Activated CD4-positive, alpha-beta T cell treated with anti-CD3 and anti-CD28 coated beads, Interleukin-10, Interleukin-2, amounts not matched to agents 100 ng/mL and 50 ng/mL, durations not matched to agents 16 hours and 8 hours (primary cell): ENCODE measurements around the gene DRG2.

Source experiments
- DNase-seq: peaks from one replicate; pipeline ENCODE4 v3.0.0-alpha.2; 2020

The DRG2 gene

DNA sequence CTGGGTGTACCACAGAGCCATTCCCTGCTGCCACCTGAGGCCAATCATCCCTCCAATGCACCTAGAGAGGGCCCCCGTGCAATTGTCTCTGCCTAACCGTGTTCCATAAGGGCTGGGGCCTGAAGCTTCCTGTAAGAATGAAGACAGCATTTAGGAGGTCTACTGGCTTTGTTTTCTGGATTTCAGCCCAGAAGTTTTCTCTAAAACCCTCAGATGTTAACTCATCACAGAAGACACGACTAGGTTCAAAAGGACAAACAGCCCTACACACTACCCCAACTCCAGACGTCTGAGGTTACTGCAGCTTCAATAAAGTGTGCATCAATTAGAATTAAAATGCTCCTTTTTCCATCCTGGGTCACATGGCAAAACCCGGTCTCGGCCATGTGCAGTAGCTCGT, 10.8 kb upstream of the DRG2 start:
- DNase-seq: no peak

DNA sequence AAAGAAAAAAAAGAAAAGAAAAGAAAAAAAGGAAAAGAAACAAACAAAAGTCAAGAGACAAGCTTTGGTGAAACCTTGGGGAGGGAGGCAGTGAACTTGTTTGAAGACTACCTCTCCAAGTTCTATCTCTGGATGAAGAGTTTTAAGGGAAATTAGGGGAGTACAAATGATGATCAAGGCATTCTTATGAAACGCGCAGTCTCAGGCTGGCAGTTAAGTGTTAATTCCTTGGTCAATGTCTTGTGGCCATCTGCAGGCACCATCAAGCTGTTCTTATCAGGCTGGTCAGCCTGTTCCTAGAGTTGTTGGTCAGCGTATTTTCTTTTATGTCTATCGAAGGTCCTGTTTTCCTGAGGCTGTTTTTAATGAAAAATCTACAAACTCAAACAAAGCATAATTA, 8.2 kb upstream of the DRG2 start:
- DNase-seq: no peak

DNA sequence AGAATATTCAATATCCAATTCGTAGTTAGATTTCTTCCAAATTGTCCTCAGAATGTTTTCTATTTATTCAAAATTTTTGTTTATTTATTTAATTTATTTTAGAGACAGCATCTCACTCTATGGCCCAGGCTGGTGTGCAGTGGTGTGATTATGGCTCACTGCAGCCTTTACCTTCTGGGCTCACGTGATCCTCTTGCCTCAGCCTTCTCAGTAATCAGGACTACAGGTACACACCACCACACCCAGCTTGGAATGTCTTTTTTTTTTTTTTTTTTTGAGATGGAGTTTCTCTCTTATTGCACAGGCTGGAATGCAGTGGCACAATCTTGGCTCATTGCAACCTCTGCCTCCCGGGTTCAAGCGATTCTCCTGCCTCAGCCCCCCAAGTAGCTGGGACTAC, 3.5 kb upstream of the DRG2 start:
- no peak for DNase-seq

DNA sequence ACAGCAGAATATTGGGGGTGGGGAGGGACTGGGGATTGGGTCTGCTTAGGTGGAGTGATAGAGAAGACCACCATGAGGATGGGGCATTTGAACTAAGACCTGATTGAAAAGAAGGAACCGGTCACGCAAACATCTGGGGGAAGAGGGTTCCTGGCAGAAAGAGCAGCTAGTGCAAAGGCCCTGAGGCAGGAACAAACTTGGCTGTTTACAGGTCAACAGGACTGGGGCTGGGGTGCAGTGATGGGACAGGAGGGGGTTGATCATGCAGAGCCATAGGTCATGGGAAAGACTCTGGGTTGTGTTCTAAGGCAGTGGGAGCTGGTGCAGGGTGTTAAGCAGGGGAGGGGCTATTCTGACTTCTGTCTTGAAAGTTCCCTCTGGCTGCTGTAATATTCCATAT, 1.9 kb downstream of the DRG2 start:
- DNase-seq: no peak

DNA sequence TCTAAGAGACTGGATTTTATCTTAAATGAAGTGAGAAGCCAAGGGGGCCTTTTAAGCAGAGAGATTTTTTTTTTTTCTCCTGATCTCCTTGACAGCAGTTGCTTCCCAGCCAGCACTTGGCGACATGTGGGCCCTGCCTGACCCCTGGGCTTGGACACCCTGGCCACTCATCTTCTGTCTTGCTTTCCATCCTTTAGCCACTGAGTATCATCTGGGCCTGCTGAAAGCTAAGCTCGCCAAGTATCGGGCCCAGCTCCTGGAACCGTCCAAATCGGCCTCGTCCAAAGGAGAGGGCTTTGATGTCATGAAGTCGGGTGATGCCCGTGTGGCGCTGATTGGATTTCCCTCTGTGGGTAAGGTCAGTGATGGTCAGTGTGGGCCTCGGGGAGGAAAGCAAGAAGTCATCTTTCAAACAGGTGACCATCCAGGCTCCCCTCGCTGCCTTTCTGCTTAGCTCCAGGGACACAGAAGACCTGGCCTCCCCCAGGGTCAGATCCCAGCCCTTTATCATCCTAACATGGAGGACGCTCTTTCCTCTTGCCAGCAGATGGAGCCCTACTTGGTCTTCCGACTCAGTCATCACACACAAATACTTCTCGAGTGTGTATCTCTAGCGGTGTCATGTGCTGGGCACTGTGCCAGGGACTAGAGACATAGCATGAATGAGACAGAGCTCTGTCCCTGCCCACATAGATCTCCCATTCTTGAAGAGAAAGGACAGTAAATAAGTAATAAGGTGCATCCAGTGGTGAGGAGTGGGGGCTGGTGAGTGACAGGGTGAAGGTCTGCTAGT, 6.1 kb downstream of the DRG2 start:
- no peak for DNase-seq

DNA sequence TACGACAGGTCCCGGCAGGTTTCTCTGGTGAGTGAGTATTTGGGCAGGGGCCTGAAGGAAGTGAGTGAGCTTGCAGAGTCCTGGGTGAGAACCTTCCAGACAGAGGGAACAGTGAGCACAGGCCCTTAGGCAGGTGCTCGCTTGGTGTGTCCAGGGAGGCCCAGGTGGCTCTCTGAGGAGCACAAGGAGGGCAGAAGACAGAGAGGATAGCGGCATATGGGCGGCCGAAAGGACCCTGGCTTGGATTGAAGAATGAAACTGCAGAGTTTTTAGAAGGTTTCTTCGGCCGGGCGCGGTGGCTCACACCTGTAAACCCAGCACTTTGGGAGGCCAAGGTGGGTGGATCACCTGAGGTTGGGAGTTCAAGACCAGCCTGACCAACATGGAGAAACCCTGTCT, 6.7 kb downstream of the DRG2 start:
- no peak for DNase-seq

DNA sequence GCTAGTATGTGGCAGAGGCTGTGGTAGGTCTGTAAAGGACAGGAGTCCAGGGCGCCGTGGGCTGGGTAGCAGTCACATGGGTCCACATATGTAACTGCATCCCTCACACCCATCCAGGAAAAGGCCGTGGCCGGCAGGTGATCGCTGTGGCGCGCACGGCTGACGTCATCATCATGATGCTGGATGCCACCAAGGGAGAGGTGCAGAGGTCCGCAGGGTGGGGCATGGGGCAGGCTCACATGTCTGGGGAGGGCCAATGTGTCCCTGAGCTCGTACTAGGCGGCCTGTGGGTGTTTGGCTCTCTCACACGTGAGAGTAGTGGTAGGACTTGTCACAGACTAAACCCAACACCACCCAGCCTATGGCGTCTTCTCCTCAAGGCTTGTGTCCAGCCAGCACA, 11.8 kb downstream of the DRG2 start:
- DNase-seq: no peak

DNA sequence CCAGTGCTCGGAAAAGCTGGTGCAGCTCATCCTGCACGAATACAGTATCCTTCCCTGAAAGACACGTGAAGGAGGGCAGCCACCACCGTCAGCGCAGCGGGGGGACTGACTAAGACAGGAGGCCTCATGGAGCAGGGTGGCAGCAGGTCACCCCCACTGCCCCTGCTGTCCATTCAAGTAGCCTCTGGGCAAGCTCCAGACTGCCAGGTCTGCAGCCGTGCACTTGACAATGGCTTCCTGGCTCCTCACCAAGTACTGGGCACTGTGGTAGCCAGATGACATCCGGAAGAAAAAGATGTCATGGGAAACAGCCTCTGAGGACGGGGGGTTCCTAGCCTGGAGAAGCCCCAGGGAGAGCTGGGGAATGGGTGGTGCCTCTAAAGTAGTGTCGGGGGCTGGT, 12.9 kb downstream of the DRG2 start:
- no peak for DNase-seq

DNA sequence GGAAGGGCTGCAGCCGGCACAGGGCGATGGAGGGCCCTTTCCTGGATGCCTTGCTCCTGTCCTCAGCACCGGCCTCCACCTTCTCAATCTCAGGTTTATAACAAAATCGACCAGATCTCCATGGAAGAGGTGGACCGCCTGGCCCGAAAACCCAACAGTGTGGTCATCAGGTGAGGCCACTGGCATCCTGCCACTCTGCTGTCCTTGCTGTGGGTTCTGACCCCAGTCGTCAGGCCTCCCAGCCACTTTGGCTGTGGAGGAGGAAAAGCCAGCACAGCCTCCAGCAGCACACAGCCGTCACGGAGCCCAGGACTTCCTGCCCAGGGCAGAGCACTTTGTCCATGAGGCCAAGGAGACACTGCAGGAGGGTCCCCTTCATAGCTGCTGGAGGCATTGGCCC, 14.1 kb downstream of the DRG2 start:
- no peak for DNase-seq

DNA sequence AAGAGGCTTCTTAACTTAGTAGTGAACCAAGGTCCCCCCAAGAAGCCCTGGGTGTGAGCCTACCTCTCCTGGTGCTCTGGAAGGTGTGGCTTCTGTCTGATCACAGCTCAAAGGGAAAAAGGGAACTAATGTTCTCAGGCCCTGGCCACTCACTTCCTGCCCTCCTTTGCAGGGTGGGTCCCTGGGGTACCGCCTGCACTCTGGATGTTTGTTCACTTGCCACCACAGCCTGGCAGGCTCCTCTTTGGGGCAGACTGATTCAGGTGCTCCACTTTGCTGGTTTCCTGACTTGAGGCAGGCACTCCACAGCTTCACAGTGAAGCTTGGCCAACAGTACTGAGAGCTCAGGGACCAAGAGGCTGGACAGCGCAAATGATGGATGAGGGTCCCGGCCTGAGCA, 14.9 kb downstream of the DRG2 start:
- DNase-seq: no peak

DNA sequence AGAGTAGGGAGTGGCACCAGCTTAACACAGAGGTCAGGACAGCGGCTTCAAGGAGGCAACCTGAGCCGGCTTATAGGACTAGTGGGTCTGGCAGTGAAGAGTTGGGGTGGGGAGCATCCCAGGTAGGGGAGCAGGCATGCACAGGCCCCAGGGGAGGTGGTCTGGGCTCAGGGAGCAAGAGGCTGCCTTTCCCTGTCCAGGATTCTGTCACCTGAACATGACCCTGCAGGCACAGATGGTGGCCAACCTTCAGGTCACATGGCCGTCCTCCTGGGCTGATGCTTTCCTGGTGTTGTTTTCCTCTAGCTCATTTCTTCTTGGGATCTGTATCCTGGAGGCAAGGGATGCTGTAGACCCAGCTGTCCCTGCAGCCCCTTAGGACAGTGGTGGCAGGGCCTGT, 17.3 kb downstream of the DRG2 start:
- DNase-seq: no peak

DNA sequence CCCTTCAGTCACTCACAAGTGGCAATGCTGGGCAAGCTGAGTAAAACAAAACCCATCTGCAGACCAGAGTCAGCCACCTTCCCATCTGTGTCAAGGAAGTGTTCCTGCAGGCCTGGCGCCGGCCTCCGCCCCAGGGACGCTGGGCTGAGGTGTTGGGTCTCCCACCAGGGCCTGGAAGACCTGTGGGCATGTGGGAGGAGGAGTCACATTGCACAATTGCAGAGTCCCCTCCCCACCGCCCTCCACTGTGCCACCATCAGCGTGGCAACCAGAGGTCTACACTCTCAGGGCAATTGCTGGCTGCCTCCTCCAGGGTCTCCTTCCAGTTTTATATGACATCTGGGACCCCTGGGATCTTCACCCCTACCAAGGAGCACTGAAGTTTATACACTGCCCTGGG, 17.8 kb downstream of the DRG2 start:
- DNase-seq: no peak

DNA sequence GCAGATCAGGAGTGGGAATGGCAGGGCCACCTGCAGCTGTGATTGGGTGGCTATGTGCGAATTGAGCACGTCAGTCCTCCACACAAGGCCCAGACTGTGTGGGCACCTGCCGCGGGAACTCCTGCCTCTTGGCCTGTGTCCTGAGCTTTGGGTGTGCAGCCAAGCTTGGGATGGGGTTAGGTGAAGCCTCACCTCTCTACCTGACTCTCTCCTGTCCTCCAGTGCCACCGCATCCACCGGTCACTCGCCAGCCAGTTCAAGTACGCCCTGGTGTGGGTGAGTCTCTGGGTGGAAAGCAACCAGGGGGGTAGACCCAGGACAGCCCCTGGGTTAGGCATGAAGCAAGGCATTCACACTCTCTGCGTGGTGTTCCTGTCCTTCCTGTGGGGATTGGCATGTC, 18.5 kb downstream of the DRG2 start:
- no peak for DNase-seq

DNA sequence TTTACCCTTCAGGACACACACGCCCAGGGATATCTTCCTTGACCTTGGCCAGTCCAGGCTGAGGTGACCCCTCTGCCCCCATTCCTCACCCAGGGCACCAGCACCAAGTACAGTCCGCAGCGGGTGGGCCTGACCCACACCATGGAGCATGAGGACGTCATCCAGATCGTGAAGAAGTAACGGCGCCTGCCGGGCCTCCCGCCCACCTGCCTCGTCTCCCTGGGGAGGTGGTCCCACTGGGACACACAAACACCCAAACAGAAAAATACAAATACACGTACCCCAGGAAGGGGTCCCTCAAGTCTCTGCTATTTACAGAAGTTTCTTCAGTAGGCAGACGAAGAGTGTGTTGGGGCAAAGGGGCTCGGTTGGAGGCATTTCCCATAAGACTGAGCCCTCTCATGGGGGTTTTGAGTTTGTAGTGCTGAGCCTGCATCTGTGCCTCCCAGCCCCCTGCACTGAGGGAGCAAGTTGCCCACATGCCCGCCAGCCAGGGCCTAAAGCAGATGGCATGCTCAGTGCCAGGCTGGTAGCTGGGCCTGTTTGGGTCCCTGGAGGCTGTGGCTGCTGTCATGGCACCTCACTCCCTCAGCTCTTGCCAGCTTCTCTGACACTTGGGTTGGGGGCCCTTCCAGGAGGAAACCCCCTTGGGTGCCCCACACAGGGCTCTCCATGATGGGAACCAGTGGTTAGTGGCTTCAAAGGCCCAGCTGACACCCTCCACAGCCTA, 19.5 kb downstream of the DRG2 start:
- no peak for DNase-seq

DNA sequence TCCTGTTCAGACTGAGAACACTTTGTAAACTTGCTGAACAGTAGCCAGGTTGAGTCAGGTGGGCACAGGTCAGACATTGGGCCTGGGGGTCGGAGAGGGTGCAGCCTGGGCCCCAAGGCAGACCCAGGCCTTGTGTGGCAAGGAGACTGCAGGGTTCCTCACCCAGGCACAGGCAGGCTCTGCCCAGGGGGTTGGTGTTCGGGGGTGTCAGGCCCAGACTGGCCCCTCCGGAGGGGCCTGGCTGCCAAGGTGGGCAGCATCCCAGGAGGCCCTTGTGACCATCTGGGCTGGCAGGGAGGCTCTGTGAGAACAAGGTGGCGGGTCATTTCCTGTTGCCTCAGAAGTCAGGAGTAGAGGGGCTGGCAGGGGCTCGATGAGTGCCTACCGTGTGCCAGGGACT, 20.2 kb downstream of the DRG2 start:
- no peak for DNase-seq

DNA sequence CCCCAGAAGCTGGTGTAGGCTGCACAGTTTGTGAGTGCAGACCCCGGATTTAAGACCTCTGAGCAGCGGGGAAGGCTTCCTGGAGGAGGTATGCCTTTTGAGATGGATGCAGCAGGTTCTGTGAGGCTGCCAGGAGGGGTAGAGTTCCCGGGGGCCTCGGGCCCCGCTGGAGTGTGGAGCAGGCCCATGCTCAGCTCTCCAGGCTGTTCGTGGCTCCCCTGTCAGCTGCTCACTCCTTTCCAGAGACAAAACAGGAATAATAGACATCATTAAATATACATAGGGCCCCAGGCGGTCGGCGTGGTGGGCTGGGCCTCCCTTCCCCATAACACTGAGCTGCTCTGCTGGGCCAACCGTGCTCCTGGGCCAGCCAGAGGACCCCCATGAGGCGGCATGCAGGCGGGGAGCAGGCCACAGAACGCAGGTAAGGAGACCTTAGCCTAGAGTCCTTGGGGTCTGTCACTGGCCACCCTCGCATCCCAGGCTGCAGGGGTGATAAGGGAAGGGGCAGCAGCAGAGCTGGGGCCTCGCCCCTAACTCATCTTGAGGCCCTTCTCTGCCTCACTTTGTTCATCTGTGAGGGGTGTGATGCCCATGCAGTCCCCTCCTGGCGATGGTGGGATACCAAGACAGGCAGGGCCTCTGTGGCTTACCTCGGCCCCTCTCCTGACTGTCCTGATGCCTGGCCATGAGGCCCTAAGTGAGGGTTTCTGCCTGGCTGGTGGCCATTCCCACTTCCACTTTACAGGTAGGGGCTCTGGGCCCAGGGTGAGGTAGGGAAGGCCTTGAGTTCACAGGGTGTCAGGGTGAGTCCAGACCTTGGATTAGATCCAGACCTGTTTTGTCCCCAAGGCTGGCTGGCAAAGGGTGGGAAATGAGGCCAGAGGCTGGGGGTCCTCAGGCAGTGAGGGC, 20.9 kb downstream of the DRG2 start, which contains the start of gene MYO15A:
MYO15A (plus strand) TSS at position 356 of the 912 bp plus-strand sequence. CDS start 10,045 bp downstream, outside the sequence.
- DNase-seq: no peak

DNA sequence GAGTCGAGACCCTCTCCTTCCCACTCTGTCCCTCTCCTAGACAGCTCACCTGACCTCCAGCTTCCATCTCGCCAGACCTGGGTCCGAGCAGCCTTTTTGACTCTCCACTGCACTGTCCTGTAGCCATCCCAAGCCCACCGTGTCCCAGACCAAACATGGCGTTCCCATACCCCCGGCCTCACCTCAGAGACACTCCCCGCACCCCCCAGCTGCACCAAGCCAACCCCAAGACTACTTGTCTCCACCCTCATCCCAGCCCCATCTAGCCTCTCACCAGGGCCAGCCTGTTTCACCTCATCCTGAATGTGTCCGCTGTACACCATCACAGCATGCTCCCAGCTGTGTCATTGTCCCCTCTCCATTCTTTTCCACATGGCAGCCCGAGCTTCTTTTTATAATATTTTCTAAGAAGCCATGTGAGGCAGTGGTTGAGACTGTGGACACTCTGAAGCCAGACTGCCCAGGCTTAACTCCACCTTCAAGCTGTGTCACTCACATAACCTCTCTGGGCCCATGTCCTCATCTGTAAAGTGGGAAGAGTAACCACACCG, 22.3 kb downstream of the DRG2 start:
- DNase-seq: no peak

DNA sequence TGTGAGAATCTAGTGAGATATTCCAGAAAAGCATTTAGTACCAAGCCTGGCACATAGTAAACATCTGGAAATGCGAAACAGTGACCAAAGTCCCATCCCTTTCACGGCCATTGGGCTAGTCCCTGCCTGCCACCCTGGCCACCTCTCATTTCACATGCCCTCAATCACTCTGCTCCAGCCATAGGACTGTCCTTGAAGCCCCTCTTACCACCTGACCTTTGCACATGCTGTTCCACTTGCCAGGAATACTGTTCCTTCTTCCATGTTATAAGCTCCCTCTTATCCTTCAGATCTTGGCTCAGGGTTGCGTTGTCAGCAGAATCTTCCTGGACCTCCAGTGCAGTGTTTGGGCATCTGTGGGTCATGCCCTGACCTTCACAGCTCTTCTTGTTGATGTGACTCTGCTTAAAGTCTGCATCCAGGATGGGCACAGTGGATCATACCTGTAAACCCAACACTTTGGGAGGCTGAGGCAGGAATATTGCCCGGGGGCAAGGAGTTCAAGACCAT, 22.9 kb downstream of the DRG2 start:
- DNase-seq: no peak

DNA sequence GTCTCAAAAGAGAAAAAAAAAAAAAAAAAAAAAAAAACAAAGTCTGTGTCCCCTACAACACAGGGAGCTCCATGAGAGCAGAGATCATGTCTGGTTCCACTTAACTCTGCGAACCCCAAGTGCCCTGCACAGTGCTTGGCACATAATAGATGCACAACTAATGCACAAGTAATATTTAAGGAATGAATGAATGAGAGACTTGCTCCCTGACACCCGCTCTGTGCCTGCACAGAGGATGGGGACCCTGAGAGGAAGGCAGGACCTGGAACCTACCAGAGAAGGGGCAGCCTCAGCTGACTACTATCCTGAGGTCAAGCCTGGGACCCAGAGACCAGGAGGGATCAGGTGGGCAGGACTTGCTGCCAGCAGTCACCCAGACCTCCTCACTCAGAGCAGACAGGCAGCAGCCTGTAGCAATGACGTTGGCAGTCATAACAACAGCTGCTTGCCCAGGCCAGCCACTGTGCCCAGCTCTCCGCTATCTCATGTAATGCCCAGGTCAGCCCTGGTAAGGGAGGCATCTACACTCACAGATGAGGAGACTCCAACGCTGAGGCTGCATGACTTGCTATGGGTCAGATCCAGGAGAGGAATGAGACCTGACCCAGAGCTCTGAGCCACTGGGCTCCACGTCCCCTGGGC, 23.7 kb downstream of the DRG2 start:
- no peak for DNase-seq

DNA sequence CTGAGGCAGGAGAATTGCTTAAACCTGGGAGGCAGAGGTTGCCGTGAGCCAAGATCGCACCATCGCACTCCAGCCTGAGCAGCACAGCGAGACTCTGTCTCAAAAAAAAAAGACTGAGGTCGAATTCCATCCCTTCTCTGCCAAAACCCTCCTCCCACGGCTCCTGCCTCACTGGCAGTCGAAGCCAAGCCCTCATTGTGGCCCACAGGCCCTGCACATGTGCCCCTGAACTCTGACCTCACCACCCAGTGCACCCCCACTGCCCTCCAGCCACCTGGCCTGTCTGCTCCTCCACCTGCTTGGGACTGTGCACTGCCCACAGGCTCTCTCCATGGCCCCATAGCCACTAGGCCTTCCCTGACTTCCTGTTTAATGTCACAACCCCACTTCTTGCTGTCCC, 27.8 kb downstream of the DRG2 start:
- no peak for DNase-seq

DNA sequence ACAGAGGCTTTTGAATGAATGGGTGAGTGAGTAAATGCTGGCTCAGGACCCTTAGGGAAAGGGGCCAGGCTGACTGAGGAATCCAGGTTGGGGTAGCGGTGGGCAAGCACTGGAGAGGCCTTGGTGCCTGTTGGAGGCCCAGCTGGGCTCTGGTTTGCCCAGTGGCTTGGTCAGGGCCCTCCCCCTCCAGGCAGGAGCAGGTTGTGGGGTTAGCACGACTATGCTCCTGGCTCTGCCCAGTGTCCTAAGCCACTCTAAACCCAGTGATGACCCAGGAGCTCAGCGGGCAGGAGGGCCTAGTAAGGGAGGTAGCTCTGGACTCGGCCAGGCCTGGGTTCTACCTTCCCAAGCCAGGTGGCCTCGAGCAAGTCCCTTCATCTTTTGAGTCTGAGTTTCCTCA, 28.3 kb downstream of the DRG2 start:
- DNase-seq: no peak

DNA sequence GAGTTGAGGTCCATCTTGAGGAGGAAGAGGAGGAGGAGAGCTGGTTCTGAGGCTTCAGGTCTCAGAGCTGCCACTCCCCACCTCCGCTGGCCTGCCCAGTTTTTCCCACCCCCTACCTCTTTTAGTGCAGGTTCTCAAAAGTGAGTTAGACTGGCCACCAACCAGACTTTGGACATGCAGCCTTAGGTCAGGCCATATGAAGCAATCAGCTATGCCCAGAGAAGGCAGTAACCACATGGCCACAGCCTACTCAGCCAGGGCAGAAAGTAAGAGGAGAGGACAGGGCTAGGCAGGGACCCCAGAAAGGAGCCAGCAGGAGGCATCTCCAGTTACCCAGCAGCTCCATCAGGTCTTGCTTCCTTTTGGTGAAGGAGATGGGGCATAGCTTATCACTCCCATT, 29.8 kb downstream of the DRG2 start:
- no peak for DNase-seq
